ENCODE results near the gene TUBA3D.
"Not testable (repeated sequence)": the region's sequence is repeated elsewhere in the genome, so short reads cannot be mapped to it uniquely, and the experiment has no call there.

TUBA3D gene

GRCh38 chr2:131516011-131516410 lies 40.1 kb downstream of the TUBA3D start:
- no peak for DNase-seq

- DNase-seq: not testable (repeated sequence)
Observed at GRCh38 chr2:131516621-131517020, 40.7 kb downstream of the TUBA3D start.

- no peak for DNase-seq
Observed at GRCh38 chr2:131517106-131517831, 41.4 kb downstream of the TUBA3D start.

GRCh38 chr2:131517856-131518255 lies 41.9 kb downstream of the TUBA3D start:
- not testable (repeated sequence) for DNase-seq

GRCh38 chr2:131518531-131518930 lies 42.6 kb downstream of the TUBA3D start:
- not testable (repeated sequence) for DNase-seq

- DNase-seq: no peak
Observed at GRCh38 chr2:131519466-131519865, 43.5 kb downstream of the TUBA3D start.

GRCh38 chr2:131519871-131520470 lies 44.1 kb downstream of the TUBA3D start:
- DNase-seq: not testable (repeated sequence)

- DNase-seq: no peak
Observed at GRCh38 chr2:131520526-131520925, 44.6 kb downstream of the TUBA3D start.

- DNase-seq: not testable (repeated sequence)
Observed at GRCh38 chr2:131521524-131521923, 45.6 kb downstream of the TUBA3D start.

- no peak for DNase-seq
Observed at GRCh38 chr2:131521961-131522781, 46.3 kb downstream of the TUBA3D start.

GRCh38 chr2:131525256-131525655 lies 49.3 kb downstream of the TUBA3D start:
- DNase-seq: not testable (repeated sequence)

GRCh38 chr2:131527131-131528001 lies 51.4 kb downstream of the TUBA3D start, which contains the start of gene CCDC74A:
TSS of gene CCDC74A (plus strand) at chr2:131527888. CDS start at chr2:131527971, 83 bp downstream.
- peak; percentile 53 to 76 (median 68) for DNase-seq

- not testable (repeated sequence) for DNase-seq
Observed at GRCh38 chr2:131528981-131529863, 53.3 kb downstream of the TUBA3D start.

- not testable (repeated sequence) for DNase-seq
Observed at GRCh38 chr2:131529864-131530445, 54.0 kb downstream of the TUBA3D start.

- not testable (repeated sequence) for DNase-seq
Observed at GRCh38 chr2:131530626-131531344, 54.9 kb downstream of the TUBA3D start.

- not testable (repeated sequence) for DNase-seq
Observed at GRCh38 chr2:131531547-131532185, 55.7 kb downstream of the TUBA3D start.

All from stimulated activated naive CD4-positive, alpha-beta T cell (primary cell).